Hepatic stellate cell (primary cell): ENCODE measurements around the gene TMEM141.

Experiments
- DNase-seq: peaks from one replicate; pipeline ENCODE4 v3.0.0; 2011; ENCODE audit warnings: low spot score

The TMEM141 gene

DNA sequence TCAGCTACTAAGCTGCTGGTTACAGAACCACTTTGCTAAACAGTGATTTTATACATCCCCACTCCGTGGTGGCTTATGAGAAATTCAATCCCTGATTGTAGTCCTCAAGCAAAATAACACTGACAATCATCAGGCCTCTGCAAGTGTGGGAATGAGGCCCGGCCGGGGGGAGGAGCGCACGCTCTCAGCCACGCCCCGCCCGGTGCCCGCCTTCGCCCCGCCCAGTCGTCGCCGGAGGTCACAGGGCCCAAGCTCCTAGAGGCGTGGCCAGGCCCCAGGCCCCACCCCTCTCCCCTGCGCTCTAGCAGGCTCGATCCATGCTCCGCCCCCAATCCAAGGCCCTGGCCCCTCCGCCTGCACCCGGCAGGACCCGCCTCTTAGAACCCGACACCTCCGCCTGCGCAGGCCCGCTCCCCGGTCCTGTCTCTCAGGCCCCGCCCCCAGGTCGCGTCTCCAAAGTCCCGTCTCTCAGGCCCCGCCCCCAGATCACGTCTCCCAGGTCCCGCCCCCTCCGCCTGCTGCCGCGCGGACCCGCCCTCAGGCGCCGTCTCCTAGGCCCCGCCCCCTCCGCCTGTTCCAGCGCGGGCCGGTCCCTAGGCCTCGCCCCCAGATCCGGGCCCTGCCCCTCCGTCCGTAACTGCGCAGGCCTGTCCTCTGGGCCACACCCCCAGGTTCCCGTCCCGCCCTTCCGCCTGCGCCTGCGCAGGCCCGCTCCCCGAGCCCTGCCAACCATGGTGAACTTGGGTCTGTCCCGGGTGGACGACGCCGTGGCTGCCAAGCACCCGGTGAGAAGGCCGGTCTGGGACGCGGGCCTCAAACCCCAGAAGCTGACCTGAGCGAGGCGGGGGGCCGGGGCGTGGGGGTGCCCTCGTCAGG, at the start of gene TMEM141:
Gene TMEM141 (plus strand): TSS at position 705 of the 876 bp plus-strand sequence. CDS start 27 bp downstream, at position 732.
- DNase-seq, result peak; percentile 99

GRCh38 chr9:136741883-136742571, 49.1 kb upstream of the TMEM141 start:
- no peak for DNase-seq

- no peak for DNase-seq
Measured at GRCh38 chr9:136742591-136743391, 48.4 kb upstream of the TMEM141 start, which contains the start of gene LCN10. TSS of gene LCN10 (minus strand) at chr9:136742940. CDS start at chr9:136742903, 37 bp downstream.

- DNase-seq, result no peak
Measured at GRCh38 chr9:136743639-136744211, 47.4 kb upstream of the TMEM141 start.

- no peak for DNase-seq
Measured at GRCh38 chr9:136744773-136745172, 46.4 kb upstream of the TMEM141 start.

DNA sequence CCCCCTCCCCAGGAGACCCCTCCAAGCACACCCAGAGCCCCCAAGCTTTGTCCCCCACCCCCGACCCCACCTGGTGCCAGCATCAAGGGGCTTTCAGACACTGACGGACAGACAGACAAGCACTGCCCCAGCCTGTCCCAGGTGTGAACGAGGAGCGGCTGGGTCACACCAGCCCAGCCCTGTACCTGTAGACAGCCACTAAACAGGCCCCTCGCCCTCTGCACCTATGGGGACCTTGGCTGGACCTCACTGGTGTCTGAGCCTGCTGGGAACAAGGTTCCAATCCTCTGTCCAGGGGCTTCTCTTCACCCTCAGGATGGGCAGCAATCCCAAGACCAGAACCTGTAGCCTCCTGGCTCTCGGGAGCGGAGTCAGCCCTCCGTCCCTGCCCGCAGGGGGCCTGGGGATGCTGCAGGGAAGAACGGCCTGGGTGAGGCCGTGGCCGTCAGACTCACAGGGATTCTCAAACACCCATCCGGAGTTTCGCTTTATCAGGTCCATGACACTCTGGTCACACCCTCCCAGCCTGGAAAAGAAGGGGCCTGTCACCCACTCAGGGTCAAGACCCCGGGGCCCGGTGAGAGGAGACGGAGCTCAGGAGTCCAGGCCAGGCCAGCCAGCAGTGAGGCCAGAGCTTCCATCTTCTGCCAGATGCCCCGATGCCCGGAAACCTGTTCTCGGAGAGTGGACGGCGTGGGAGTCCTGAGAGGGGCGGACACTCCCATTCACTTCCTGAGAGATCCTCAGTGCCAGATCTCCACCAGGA, 45.6 kb upstream of the TMEM141 start:
- no peak for DNase-seq

DNA sequence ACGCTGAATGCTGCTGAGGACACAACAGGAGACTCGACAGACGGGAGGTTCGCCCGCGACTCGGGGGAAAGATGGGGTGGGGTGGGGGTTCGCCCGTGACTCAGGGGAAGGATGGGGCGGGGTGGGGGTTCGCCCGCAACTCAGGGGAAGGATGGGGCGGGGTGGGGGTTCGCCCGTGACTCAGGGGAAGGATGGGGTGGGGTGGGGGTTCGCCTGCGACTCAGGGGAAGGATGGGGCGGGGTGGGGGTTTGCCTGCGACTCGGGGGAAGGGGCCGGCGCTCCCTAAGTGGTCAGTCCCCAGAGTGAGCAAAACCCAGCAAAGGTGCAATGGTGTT, 45.0 kb upstream of the TMEM141 start:
- DNase-seq, result no peak

GRCh38 chr9:136746621-136747020, 44.5 kb upstream of the TMEM141 start:
- no peak for DNase-seq

GRCh38 chr9:136747161-136748060, 43.7 kb upstream of the TMEM141 start:
- no peak for DNase-seq

DNA sequence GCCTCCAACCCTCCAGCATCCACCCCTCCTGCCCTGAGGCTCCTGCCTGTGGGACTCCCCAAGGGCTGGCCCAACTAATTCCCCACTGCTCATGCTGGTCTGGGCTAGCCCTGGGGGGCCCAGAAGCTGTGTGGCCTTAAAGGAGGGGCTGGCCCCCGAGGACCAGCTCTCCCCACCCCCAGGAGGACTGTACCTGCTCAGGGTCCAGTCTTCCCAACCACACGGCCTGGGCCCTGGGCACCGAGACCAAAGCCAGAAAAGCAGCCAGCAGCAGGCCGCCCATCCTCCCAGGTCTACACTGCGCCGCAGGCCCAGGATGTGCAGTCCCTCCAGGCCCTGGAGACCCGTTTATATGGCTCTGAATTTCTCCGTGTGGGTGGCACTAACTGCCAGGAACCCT, 42.9 kb upstream of the TMEM141 start, which contains the start of gene LCN6:
Gene LCN6 (minus strand): TSS at position 325 of the 400 bp plus-strand sequence. CDS start 42 bp downstream, at position 283.
- DNase-seq, result no peak

- no peak for DNase-seq
Measured at GRCh38 chr9:136748666-136749611, 42.2 kb upstream of the TMEM141 start.

GRCh38 chr9:136750526-136750925, 40.6 kb upstream of the TMEM141 start:
- no peak for DNase-seq

GRCh38 chr9:136751244-136751643, 39.9 kb upstream of the TMEM141 start:
- no peak for DNase-seq

- DNase-seq, result no peak
Measured at GRCh38 chr9:136751814-136752213, 39.3 kb upstream of the TMEM141 start.

- no peak for DNase-seq
Measured at GRCh38 chr9:136753371-136754058, 37.6 kb upstream of the TMEM141 start.

DNA sequence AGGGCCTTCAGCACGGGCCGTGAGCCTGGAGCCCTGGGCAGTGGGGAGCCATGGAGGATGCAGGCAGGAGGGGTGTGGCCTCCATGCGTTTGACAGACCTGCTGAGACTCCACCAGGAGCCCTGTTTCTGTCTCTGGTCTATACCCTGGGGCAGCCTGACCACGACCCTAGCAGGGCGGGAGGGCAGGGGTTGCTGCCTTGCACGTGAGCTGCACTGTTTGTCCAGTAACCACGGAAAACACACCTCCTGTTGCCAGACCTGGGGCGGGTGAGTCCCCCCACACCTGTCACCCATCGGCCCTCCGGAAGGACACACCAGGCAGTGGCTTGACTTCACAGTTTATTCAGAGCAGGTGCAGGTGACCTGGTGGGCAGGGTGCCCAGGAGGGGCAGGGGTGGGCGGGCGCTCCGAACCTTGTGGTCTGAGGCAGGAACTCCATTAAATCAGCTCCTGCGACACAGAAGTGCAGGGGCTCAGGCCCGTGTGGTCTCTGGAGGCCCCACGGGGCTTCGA, 37.0 kb upstream of the TMEM141 start:
- DNase-seq, result no peak

DNA sequence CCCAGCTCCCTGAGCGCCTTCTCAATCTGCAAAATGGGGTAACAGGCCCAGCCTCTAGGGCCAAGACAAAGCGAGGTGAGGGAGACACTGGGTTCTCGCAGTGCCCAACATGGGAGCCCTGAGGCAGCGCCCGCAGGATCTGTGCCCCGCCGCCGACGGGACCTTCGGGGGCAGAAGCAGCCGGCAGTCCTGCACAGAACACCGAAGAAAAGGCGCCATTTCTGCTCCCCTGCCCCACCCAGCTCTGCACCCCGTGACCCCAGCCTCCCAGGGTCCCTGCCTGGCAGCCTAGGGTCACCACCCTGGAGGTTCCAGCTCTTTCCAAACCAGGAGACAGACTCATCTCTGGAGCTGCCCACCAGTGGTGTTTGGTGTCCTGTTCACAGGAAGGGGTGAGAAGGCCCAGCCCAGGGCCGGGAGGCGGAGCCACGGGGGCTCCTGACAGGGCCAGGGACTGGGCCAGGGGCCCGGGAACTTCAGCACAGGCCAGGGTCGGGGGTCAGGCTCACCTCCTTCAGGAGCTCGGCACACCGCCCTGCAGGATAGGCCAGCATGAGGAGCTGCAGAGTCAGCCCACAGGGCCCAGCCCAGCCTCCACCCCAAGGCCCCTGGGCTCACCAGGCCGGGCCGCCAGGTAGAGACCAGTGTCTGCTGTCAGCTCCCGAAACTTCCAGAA, 36.4 kb upstream of the TMEM141 start:
- no peak for DNase-seq
